MM.1S (cell line): Measurements from ENCODE around the gene LMTK2.

Experiments used
- EZH2 ChIP-seq: fragments of 300-600 bp; sonication (generic); optimal IDR thresholded peaks from 2 replicates; pipeline ENCODE3; 2017; ENCODE audit warnings: low read depth, mild to moderate bottlenecking, antibody characterized with exemption, low read length, mixed read lengths
- EZH2phosphoT487 ChIP-seq: fragments of 300-600 bp; sonication (generic); IDR thresholded peaks from 2 replicates; pipeline ENCODE4 v1.6.1; 2018; ENCODE audit warnings: antibody characterized with exemption, low read length
- TF ChIP-seq, protein P1 (sequence below): fragments of 300-600 bp; sonication (generic); IDR thresholded peaks from 2 replicates; pipeline ENCODE4 v1.5.1; 2016; ENCODE audit warnings: antibody characterized with exemption, low read length, mixed read lengths

DNA sequence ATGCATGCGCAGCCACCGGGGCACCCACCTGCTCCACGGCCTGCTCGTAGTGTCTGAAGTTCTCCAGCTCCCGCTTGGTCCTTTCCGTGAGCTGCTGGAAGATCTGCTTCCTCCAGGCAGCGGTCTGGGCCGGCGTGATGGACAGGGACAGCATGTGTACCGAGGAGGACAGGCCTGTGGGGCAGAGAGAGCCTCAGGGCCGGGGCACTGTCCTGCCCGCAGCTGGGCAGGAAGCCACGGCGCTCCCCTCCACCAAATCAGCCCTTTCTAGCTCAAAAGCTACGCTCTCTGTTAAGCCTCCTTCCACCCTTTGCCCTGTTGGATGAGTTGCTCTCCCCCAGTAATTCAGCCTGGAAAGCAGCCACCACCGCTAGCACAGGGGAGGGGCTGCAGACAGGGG, 126.1 kb downstream of the LMTK2 start:
- TF ChIP-seq EZH2: no peak
- TF ChIP-seq, protein P1, sequence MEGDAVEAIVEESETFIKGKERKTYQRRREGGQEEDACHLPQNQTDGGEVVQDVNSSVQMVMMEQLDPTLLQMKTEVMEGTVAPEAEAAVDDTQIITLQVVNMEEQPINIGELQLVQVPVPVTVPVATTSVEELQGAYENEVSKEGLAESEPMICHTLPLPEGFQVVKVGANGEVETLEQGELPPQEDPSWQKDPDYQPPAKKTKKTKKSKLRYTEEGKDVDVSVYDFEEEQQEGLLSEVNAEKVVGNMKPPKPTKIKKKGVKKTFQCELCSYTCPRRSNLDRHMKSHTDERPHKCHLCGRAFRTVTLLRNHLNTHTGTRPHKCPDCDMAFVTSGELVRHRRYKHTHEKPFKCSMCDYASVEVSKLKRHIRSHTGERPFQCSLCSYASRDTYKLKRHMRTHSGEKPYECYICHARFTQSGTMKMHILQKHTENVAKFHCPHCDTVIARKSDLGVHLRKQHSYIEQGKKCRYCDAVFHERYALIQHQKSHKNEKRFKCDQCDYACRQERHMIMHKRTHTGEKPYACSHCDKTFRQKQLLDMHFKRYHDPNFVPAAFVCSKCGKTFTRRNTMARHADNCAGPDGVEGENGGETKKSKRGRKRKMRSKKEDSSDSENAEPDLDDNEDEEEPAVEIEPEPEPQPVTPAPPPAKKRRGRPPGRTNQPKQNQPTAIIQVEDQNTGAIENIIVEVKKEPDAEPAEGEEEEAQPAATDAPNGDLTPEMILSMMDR: no peak
- TF ChIP-seq EZH2phosphoT487: no peak
